GM21381 (cell line): ENCODE measurements around the gene IFT122.

Source experiments
- ATAC-seq: cut with Tn5 transposase; IDR thresholded peaks from one replicate; pipeline ENCODE4 v1.9.1; 2021; ENCODE audit warnings: mild to moderate bottlenecking, moderate library complexity; ENCODE audit not compliant: unreplicated experiment

Gene IFT122

DNA sequence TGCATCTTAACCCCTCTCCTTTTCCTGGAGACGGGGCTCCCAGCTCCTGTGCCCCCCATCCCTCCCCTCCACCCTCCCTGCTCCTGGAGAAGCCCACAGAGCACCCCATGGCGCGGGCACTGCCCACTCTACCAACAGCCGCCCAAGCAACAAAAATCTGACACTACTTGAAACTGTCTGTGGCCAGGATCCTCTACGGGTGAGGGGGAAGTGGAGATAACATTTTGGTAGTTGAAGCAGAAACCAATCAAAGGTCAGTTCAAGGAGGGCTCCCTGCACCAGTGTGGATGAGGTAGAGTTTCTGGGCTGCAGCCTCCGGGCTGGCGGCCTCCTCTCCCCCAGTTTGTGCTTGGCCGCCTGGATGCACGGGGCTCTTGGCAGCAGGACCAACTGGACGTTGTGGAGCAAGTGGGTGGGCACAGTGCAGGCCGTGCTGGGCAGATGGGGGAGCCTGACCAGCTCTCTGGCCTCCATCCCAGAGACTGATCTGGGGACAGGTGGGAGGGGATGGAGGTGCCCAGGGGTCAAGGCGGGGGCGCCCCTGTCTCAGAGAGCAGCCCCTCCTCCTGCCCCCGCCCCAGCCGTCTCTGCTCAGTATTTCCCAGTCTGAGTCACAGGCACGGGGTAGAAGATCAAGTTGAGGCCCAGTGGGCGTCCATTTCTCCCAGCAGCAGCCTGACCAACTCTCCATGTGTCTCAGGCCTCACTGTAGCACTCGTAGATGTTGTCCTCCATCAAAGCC lies 115.8 kb downstream of the IFT122 start:
- no peak for ATAC-seq

DNA sequence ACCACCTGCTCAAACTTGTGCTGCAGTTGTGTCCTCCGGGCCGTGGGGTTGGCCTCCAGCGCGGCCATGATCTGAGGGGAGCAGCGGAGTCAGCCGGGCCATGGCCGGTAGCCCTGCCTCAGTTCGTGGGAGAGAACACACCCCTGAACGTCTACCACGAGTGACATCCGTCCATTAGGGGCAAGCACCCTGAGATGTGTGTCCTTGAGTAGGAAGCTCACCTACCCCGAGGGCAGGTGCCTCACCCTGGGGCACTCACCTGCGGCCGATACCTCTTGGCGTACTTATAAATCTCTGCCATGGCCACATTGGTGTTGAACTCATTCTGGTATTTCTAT lies 116.3 kb downstream of the IFT122 start:
- no peak for ATAC-seq

DNA sequence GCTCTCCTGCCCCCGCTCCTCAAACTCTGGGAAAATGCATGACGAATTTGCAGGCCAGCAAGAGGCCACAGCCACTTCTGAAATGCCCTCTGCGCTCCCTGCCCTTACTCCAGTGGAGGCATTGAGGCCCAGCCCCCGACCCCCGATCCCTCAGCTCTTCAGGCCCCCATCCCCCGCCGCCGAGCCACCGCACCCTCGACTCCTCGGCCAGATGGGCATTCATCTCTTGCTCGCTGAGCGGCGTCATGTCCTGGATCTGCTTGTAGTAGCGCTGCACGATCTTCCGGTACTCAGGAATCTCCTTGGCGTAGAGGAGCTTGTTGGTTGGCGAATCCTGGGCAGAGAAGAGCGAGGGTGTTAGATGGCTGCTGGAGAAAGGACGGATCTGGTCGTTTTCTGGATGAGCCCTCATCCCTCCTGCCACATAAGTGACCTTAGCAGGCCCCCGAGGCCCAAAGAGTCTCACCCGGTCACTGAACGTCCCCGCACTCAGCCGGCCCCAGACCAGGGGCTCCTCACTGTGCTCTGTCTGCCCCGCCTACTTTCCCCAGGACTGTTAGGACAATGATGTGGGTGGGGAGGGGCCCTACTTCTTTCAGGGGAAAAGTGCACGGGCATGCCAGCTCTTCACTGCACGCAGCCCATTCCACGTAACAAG lies 117.0 kb downstream of the IFT122 start:
- ATAC-seq = no peak

DNA sequence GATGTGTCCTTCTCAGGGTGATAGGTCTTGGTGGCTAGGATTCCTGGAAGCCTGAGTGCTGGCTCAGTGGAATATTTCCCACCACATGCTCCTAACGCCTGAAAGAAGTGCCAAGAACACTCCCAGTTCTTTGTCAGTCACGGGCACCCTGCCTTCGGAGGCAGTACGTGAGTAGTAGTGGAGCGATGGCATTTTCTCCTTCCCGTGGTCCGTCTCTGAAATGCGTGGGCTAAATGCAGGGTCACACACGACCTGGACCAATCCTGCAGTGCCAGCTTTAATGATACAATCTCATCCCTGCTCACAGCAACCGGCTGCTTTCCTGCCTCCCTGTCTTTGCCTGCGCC lies 117.5 kb downstream of the IFT122 start:
- ATAC-seq = no peak

DNA sequence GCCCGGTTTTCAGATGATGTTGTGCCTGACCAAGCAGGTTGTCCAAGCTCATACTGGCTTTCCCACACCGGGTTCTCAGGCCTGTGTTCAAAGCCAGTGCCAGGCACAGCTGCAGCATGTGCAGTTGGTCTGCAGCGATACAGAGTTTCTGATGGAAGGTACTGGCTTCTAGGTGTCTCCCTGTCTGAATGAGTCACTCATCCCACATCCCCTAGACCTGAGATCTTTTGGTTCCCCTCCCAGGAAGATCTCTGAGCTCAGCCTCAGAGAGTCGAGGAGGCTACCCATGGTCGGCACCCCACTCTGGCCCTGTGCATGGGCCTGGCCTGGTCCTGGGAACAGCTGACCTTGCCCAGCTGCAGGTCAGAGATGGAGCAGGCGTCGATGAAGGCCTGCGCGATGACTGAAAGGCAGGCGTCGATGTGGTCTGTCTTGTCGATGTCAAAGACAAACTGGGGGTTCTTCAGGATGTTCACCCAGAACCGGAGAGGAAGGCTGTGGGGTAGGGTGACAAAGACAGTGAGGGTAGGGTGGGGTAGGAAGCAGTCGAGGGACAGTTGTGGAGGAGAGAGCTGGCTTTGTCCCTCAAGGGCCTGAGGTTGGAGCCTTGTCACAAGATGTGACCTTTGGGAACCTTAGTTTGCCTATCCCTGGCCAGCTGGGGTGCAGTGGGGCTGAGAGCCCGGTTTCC lies 118.2 kb downstream of the IFT122 start:
- no peak for ATAC-seq

DNA sequence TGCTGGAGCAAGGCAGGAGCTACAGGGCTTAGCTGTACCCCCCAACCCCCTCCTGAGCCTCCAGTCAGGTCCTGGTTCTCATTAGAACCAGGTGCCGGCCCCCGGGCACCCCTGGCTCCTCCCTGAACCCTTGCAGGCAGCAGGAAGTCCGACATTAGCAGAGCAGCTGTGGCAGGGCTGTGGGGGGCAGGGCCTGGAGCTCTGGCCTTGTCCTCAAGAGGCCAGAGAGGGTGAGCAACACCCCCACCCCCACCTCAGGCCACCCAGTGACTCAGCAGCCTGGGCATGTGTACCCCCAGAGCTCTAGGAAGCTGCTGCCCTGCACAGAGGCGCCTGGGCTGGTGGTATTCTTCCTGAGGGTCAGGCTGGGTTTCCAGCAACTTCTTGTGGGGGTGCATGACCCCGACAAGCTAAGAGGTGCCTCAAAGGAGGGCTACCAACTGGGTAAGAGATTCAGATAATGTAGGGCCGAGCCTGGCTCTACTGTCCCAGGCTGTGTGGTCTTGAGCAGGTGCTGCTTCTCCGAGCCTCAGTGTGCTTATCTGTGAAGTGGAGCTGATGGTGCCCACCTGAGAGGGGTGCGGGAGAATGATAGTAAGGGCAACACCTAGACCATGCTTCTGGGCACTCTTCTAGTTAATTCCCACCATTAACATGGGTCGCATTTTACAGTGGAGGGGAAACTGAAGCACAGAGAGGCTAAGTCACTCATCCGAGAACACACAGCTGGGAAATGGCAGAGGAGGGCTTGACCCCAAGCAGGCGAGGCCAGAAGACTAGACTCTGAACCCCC lies 118.9 kb downstream of the IFT122 start:
- no peak for ATAC-seq

DNA sequence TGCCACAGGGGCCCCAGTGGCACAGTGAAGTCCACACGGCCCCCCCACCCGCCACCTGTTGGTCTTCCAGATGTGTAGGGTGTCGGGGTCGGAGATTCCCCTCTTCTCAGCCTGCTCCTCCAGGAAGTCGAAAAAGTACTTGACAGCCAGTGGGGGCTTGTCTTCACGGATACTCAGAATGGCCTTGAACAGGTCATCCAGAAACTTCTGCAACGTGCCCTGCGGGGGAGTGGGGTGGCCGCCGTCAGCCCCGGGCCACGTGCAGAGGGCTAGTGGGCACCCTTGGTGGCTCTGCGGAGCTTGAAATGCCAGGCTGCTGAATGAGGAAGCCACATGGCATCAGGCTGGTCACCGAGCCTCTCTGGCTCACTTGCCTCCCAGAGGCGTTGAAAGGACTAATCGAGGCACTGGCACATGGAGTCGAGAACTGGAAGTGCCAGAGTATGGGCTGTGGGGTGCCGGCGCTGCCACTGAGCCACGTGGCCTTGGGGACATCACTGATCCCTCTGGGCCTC lies 119.6 kb downstream of the IFT122 start:
- ATAC-seq = no peak

DNA sequence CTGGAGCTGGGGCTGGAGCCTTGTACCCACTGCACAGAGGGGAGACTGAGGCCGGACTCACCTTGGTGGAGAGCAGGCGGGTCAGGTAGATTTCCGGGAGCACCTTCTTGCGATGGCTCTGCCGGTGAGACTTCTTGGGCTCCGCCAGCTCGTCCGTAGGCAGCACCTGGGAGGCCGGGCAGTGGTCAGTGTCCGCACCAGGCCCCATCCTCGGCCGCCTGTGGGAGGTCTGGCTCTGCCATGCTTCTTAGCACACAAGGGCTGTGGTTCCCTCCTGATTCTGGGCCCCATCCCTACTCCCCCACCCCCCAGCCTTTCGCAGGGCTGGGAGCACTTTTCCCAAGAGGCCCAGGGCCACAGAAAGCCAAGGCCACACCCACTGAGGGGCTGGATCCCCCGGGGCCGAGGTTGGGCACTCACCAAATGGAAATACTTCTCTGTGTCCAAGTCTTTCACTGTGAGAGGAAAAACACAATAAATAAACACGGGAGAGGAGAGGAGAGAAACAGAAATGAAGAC lies 120.3 kb downstream of the IFT122 start:
- ATAC-seq = no peak

DNA sequence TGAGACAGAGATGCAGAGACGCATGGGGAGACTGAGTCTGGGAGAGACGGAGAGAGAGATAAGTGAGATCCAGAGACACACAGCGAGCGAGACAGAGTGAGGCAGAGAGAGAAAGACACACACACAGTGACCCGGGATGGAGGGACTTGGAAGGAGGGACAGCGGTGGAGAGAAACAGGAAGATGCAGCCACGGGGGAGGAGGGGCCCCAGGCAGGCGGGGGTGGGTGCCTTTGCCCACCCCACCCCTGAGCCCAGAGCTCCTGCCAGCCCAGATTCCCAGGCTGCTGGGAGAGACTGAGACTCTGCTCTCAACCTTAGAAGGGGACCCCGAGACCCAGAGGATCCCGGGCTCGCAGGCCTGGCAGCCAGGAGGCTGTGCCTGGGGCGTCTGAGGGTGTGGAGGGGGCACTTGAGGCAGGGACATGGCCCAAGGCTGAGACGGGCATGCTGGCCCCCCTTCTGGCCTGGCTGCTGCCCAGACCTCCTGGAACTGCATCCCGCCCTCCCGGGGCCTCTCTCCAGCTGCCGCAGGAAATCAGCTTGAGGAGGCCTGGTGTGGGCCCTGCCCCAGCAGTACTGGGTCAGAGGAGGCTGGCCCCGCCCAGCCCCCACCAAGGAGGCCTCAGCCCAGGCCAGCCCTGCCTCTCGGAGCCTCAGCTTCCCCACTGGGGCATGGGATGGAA lies 121.0 kb downstream of the IFT122 start:
- ATAC-seq = no peak

DNA sequence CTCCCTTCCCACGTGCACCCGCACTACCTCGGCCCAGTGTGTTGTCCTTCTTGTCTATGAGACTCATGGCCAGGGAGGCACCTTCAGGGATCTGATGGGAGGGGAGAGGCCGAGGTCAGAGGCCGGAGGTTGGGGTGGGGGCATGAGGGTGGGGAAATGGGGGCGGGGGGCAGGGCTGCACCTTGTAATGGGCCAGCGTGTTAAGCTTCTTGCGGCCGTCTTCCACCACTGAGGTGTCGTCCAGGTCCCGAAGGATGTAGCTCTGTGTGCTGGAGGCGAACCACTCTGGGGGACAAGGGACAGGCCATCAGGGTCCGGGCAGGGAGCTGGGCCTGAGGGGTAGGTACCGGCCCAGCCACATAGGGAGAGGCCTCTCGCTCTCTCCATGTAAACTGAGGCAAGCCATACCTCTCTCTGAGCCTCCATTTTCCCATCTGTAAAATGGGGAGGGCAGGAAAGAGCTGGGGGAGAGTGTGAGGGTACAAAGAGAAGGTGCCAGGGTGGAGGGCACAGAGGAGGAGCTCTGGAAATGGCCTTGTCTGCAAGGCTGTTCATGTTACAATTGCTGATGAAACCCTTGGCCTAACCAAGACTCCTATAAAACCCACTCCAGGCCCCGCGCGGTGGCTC lies 121.7 kb downstream of the IFT122 start:
- no peak for ATAC-seq

DNA sequence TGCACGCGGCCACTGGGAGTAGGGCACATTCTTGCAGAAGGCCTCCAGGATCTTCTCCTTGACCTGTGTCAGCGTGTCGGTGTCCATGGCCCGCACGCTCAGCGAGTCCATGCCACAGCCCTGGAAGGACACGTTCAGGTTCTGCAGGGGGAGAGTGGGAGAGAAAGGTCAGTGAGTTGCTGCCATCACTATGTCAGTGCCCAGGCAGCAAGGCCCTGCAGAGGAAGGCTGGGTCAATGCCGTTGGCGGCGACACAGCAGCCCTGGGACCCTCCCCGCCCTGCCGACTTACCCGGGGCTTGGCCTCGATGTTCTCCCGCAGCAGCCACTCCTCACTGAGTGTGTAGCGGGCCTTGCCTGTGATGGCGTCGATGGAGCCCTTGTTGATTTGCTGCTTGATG lies 122.8 kb downstream of the IFT122 start:
- ATAC-seq = no peak

DNA sequence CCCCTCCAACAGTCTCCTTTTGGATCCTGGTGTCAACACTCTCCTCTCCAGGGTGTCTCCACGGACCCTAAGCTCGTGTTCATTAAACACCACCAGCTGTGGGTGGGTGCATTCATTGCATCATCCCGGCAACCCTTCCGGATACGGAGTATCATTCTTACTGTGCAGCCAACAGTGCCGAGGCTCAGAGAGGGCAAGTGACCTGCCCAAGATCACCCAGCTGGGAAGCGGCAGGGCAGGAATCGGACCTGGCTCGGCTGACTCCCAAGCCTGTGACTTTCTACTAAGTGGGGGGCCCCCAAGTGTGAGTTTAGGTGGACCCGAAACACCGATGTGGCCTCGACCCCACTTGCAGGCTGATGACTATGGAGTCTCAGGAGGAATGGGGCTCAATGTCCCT lies 123.3 kb downstream of the IFT122 start:
- ATAC-seq = no peak

DNA sequence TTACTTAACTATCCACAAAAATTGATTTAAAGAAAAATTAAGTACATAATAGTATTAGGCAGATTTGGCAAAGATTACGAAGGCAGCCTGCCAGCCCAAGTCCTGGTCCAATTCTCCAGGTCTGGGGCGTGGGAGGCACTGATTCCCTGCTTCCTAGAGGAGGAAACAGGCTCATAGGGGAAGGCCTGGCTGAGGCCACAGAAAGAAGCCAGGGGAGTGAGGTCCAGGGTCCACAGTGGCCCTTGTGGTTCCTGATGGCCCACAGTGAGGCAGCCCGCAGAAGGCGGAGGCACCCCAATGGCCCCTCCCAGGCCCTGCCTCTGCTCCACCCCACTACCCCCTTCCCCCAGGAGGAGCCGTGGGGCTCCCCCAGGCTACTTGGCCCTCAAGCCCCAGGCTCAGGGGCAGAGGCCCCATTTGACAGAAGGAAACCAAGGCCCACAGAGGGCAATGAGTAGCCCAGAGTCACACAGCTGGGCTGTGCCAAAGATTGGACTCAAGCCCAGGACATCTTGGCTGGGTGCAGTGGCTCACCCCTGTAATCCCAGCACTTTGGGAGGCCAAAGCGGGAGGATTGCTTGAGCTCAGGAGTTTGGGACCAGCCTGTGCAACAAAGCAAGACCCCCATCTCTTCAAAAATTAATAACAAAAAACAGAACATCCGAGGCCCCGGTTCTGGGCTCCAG lies 124.0 kb downstream of the IFT122 start:
- no peak for ATAC-seq

DNA sequence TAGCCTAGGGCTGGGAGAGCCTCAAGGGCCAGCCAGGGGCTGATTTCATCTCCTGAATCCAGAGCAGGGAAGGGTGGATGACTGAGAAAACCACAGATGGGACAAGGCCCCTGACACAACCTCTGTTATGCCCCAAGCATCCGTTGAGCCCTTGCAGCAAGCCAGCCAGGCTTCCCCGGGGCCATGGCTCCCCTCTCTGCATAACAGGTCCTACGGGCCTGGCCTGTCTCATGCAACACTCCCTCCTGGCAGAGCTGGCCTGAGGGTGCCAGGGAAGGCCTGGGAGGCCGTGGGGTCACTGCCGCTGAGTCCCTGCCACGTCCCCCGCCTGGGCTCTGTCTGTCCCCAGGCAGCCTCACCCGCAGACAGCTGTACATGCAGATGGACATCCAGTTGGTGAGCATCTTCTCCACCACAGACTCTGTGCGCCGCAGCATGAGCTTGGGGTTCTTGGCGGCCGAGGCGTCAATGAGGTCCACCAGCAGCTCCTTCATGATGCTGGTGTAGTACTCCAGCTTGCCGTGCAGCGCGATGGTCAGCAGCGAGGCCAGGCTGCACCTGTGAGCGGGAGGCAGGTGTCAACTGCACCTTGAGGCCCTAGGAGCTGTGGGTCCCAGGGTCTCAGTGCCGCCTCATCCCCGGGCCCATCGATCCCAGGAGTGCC lies 125.1 kb downstream of the IFT122 start:
- ATAC-seq = no peak

DNA sequence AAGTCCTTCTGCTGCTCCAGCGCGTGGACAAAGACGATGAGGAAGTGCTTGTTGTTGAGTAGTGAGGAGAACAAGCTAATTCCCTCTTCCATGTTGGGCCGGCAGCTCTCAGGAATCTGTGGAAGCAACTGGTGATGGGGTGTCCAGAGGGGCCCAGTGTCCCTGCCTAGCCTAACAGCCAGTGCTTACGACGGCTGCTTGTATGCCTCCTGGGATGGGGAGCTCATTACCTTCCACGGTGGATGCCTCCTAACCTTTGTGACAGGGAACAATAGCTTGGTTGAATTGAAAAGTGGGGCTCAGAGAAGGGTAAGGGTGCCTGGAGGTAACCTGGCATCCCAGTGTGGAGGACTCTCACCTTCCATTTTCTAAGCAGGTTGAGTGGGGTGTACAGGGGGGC lies 125.9 kb downstream of the IFT122 start:
- ATAC-seq = no peak

DNA sequence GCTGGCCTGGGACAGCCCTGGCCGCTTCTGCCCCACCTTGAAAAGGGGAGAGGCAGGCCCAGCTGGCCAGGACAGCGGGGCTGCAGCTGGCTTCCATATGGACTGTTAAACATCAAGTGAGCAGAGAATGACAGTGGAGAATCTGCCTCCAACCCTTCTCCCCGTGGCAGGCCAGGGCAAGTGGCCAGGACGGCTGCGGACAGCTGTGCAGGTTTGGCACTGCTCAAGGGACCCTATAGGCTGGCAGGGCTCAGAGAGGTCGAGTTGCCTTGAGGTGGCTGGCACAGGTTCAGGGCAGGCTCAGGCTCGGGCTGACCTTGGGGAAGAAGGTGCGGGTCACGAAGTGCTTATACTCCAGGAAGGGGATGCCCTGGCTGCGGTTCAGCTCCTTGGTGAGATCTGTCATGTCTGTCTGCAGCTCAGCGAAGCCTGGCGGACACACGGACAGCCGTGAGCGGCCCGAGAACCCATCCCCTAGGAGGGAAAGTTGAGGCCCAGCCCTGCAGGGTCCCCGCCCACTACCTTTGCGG lies 127.2 kb downstream of the IFT122 start:
- no peak for ATAC-seq

DNA sequence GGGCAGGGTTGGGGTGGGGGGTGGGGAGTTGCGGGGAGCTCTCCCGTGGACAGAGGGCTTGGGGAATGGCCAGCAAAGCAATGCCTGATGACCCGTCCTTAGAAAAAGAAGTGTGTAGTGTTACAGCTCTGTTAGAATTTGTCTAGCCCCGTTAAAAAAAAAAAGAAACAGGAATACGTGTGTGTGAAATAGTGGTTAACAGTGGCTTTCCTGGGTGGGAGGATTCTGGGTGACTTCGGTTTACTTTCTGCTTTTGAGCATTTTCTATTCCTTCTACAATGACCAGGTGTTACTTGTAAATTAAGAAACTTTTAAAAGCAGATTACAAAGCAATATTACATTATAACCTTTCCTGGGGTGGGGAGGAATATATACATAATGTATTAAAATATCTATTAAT lies 127.9 kb downstream of the IFT122 start:
- ATAC-seq = no peak

DNA sequence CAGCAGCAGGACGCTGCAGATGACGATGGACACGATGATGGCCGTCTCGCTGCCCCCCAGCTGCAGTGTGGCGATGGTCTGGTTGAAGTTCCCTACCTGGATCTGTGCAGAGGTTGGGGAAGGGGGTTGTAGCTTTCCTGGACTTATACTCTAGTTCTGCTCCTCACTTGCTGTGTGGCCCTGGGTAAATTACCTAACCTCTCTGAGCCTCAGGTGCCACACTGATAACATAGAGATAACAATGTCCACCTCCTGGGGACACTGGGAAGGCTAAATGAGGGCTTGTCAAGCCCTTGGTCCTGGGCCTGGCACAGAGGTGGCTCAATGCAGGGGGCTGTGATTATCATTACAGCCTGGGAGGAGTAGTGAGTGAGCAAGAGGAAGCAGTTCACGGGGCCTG lies 129.8 kb downstream of the IFT122 start:
- ATAC-seq = no peak
